Colonic mucosa (tissue), 4 donors: ENCODE measurements around the gene PNMA1. TPM values are rescaled to one million over a fixed set of nuclear protein-coding genes. Genes with fewer than 3 reads are reported as not detected.

Experiments used
- DNase-seq: peaks from one replicate; pipeline ENCODE4 v3.0.0-alpha.2; 2020
- H3K27ac ChIP-seq: fragments of 200-600 bp; one replicate; pipeline ENCODE4 v1.8.0; 2021
- H3K27me3 ChIP-seq: fragments of 200-600 bp; one replicate; pipeline ENCODE4 v1.8.0; 2021
- H3K36me3 ChIP-seq: fragments of 200-600 bp; one replicate; pipeline ENCODE4 v1.8.0; 2021
- H3K4me1 ChIP-seq: fragments of 200-600 bp; one replicate; pipeline ENCODE4 v1.8.0; 2021; ENCODE audit warnings: mild to moderate bottlenecking
- H3K4me3 ChIP-seq: fragments of 200-600 bp; one replicate; pipeline ENCODE4 v1.8.0; 2021
- H3K9ac ChIP-seq, 2 donors: one replicate each; pipeline ENCODE4 v1.7.0; 2013; ENCODE audit warnings: control low read depth in 2 of 2, low read depth in 2 of 2, low read length in 2 of 2
- H3K9me3 ChIP-seq: fragments of 200-600 bp; one replicate; pipeline ENCODE4 v1.8.0; 2021
- intact Hi-C: fragments of 100-400 bp; cut with DNase I; formaldehyde crosslinking; loops from one replicate; pipeline ENCODE4 v1.14.1; 2022
- total RNA-seq, 2 donors: library from RNA; stranded (reverse); fragmentation: NEBNext Ultra II Directional in 1 of 2; extraction: Animal tissue kit (Norgen Biotek cat#: 25700) in 1 of 2; gene quantifications; one replicate each; pipeline ENCODE4 v1.2.1, GENCODE V29; 2021
- TF ChIP-seq, protein P1 (sequence below): fragments of 200-600 bp; IDR thresholded peaks from one replicate; pipeline ENCODE4 v1.8.0; 2022; ENCODE audit warnings: antibody characterized with exemption, mild to moderate bottlenecking
- donor health status: healthy.
- donor health status: DM: no; HTN: no; CAD: no.
- donor health status: DM: no; HTN: no; CAD: no.

The PNMA1 gene
- total RNA-seq, 2 donors from 2014 or later: 13.4 to 28.3 TPM

DNA sequence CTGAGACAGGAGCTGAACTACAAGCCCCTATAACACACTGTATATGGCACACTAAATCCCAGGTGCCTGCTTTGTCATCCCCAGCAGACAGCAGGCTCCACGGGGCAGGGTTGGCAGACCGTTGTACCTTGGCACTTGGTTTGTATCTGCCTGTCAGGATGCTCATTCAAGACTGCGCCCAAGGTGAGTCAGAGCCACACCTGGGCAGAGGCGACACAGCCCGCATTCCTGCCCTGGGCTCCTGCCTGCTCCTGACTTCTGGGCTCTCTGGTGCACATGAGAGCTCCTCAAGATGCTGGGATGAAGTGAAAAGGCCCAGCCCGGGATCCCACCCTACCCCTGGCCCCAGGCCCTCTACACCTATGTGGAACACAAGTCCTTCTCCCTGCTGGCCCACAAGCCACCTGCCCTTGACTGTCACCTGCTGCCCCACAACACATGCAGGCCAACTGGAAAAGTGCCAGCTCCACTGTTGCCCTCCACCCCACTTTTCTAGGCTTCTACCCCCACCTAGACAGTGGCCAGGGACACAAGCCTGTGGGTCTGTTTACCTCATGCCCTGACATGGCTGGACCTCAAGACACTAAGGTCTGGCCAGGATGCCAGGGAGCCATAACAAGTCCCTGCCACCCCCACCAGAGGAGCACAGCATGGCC lies 30.8 kb upstream of the PNMA1 start:
- TF ChIP-seq, protein P1, sequence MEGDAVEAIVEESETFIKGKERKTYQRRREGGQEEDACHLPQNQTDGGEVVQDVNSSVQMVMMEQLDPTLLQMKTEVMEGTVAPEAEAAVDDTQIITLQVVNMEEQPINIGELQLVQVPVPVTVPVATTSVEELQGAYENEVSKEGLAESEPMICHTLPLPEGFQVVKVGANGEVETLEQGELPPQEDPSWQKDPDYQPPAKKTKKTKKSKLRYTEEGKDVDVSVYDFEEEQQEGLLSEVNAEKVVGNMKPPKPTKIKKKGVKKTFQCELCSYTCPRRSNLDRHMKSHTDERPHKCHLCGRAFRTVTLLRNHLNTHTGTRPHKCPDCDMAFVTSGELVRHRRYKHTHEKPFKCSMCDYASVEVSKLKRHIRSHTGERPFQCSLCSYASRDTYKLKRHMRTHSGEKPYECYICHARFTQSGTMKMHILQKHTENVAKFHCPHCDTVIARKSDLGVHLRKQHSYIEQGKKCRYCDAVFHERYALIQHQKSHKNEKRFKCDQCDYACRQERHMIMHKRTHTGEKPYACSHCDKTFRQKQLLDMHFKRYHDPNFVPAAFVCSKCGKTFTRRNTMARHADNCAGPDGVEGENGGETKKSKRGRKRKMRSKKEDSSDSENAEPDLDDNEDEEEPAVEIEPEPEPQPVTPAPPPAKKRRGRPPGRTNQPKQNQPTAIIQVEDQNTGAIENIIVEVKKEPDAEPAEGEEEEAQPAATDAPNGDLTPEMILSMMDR: no peak
- Histone ChIP-seq H3K9ac (peak overlapping the region; percentile 61 to 97), H3K4me1 (peaks cover 78% of the 10 kb centered on the region), H3K4me3 (no peak overlapping the region), H3K27ac (peak overlapping the region; percentile 92), H3K36me3 (no peaks in the 10 kb centered on the region), H3K9me3 (no peaks in the 10 kb centered on the region), H3K27me3 (no peaks in the 10 kb centered on the region)
- intact Hi-C loops: no loop called here
- peak; percentile 90 for DNase-seq

DNA sequence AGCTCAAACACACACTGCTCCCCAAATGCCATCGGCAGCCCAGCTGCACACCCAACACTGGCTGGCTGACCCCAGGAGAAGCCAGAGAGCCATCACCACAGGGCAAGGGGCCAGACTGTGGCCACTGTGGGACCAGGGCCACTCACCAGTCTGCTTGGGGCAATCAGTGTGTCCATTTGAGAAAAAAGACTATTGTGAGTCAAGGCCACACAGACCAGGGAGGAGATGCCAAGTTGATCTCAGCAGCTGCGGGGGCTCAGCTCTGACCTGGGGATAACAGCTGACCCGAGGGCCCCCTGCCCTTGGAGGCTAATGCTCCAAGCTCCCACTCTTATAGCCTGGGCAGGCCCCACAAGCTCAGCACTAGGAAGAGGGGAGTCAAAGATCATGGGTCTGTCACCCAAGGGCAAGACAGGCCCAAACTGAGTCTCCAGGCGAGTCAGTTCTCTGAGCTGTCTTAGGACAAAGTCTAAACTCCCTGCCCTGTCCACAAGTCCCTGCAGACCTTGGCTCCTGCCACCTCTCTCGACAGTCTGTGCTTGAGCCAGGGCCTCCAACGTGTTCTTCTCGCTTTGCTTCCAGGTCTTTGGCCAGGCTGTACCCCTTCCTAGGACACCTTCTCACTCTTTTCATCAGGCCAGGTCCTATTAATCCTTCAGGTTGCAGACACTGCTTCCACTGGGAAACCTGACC lies 30.1 kb upstream of the PNMA1 start:
- H3K9me3 ChIP-seq: no peaks in the 10 kb centered on the region
- H3K27me3 ChIP-seq: no peaks in the 10 kb centered on the region
- H3K9ac ChIP-seq: peak overlapping the region; percentile 33 to 97
- H3K4me1 ChIP-seq: peaks cover 79% of the 10 kb centered on the region
- peaks cover 3% of the 10 kb centered on the region for H3K36me3 ChIP-seq
- TF ChIP-seq, protein P1: no peak
- DNase-seq: no peak
- intact Hi-C loops: no loop called here
- no peak overlapping the region for H3K4me3 ChIP-seq
- peak overlapping the region; percentile 92 for H3K27ac ChIP-seq

DNA sequence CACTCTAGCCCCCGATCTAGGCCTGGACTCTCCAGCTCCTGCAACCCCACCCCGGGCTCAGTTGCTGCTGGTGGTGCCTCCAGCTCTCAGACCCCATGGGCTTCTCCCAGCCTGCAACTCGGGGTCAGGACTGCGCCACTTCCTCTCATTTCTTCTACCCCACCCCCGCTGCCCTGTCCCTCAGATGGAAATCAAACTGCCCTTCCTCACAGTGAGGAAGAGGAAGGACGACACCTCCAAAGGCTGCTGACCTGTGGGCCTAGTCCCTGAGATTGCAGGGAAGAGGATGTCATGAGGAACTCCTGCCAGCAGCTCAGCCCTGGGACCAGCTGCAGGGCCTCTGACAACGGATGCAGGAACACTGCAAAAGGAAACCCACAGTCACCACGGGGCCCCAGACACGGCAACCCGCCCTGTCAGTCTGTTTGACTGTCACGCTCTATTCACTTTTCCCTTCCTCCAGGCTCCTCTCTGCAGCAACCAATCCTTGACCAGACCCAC lies 29.3 kb upstream of the PNMA1 start:
- intact Hi-C loops: no loop called here
- TF ChIP-seq, protein P1: no peak
- Histone ChIP-seq H3K9me3 (no peaks in the 10 kb centered on the region), H3K4me1 (peaks cover 82% of the 10 kb centered on the region), H3K4me3 (no peak overlapping the region), H3K36me3 (peaks cover 9% of the 10 kb centered on the region), H3K27me3 (no peaks in the 10 kb centered on the region), H3K9ac (peak overlapping the region in 1 of 2 donors; percentile 97), H3K27ac (peak overlapping the region; percentile 92)
- peak; percentile 58 for DNase-seq

DNA sequence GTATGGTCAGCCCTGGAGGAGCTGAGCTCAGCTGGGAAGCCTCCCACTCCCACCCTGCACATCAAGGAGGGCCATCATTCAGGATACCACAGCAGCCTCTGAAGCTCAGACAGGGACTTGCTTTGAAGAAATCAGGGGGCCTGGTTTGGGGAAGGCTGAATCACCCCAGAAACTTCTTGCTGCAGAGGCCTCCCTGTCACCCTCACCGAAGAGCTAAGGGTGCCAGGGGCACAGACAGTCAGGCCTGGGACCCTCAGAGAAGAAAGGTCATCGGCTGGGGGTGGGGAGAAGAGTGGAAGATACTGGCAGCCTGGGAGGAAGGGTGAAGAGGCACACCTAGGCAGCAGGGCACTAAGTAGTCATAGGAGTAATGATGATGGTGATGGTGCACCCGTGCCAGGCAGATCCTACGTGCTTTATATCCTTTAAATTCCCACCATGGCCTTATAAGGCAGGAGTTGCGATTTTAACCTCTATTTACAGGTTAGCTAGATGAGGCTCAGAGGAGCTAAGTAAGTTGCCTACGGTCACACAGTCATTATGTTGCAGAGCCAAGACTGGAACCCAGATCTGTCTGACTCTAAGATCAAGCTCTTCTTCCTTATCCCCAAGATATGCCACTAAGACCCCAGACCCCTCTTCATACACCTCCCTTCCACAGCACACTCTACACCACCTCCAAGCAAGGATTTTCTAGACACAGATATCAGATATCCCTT lies 28.5 kb upstream of the PNMA1 start:
- Histone ChIP-seq H3K4me3 (no peak overlapping the region), H3K9ac (peak overlapping the region; percentile 74 to 97), H3K4me1 (peaks cover 77% of the 10 kb centered on the region), H3K27ac (peak overlapping the region; percentile 92), H3K36me3 (peaks cover 12% of the 10 kb centered on the region), H3K27me3 (no peaks in the 10 kb centered on the region), H3K9me3 (no peaks in the 10 kb centered on the region)
- DNase-seq: peak; percentile 37
- intact Hi-C loops: no loop called here
- TF ChIP-seq, protein P1: no peak

DNA sequence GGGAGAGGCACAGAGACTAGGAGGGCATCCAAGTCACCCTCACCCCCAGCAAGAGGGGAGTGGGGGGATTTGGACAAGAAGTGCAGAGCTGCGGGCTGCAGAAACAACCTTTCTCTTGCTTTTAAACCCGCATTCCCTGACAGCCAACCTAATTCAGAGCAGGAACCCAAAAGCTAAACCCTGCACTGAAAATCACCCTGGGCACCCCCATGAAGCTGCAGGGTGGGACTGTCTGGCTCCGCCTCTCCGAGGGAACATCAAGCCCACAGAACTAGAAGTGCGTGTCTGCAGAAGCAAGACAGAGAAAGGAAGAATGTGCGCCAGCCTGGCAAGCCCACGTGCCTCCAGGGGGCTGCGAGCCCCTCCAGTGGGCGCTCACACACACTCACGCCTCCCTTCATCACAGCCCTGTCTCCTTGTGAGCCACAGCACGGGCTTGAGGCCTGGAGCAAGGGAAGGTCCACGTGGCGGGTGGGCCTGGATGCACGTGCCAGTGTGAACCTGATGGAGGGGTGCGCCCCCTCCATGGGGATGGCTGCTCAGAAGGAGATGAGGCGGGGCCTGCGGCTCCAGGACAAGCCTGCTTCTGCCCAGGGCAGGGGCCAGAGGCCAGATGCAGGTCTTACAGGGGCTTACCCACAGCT lies 27.8 kb upstream of the PNMA1 start:
- TF ChIP-seq, protein P1: no peak
- peaks cover 70% of the 10 kb centered on the region for H3K4me1 ChIP-seq
- intact Hi-C loops: no loop called here
- peak overlapping the region; percentile 74 to 97 for H3K9ac ChIP-seq
- H3K9me3 ChIP-seq: no peaks in the 10 kb centered on the region
- peaks cover 12% of the 10 kb centered on the region for H3K36me3 ChIP-seq
- no peak overlapping the region for H3K4me3 ChIP-seq
- no peaks in the 10 kb centered on the region for H3K27me3 ChIP-seq
- DNase-seq: peak; percentile 49
- peak overlapping the region; percentile 92 for H3K27ac ChIP-seq
